ENCODE measurements around the gene HMGA1. TPM values are rescaled to one million over a fixed set of nuclear protein-coding genes. Genes with fewer than 3 reads are reported as not detected.

Gene HMGA1
- total RNA-seq, 4 donors from 2014 or later = 23.2 to 112 (median 63.2) TPM

- H3K27me3 ChIP-seq = no peaks in the 10 kb centered on the region
- H3K27ac ChIP-seq = no peak overlapping the region
- no peaks in the 10 kb centered on the region for H3K36me3 ChIP-seq
- in situ Hi-C loops (cut with MboI; ENCODE audit: low pct_ligation_motif_present in 1 of 4, low pct_unique_long_range_greater_than_20kb in 1 of 4, low sequenced_read_pairs in 3 of 4) = loop anchor here in 1 of 4 donors (25.0 kb wide), 1 partner anchor 207 kb away; no protein-coding TSS in a partner anchor
- TF ChIP-seq POLR2AphosphoS5 (IDR thresholded peaks at IDR 0.05) (no peak), POLR2A (IDR thresholded peaks at IDR 0.05) (no peak), EP300 (IDR thresholded peaks at IDR 0.05; ENCODE audit: low read depth) (no peak), CTCF (IDR thresholded peaks at IDR 0.05) (no peak)
- no peak for DNase-seq
- no peaks in the 10 kb centered on the region for H3K9me3 ChIP-seq
- H3K4me3 ChIP-seq = no peak overlapping the region
- H3K4me1 ChIP-seq = no peaks in the 10 kb centered on the region
- intact Hi-C loops (cut with DNase I; ENCODE audit: low total_unique reads) = no loop called here
- 88% methylated on average over 3 of the region's 3 CpGs; no CpG with 5 or more reads in 1 of the 2 donors for WGBS, 2 donors (ENCODE audit: low coverage in 1 of 2)
Observed at GRCh38 chr6:34205466-34205865, 31.2 kb upstream of the HMGA1 start.

- no peaks in the 10 kb centered on the region for H3K9me3 ChIP-seq
- in situ Hi-C loops (cut with MboI; ENCODE audit: low pct_ligation_motif_present in 1 of 4, low pct_unique_long_range_greater_than_20kb in 1 of 4, low sequenced_read_pairs in 3 of 4) = loop anchor here in 1 of 4 donors (25.0 kb wide), 1 partner anchor 206 kb away; no protein-coding TSS in a partner anchor
- H3K36me3 ChIP-seq = no peaks in the 10 kb centered on the region
- intact Hi-C loops (cut with DNase I; ENCODE audit: low total_unique reads) = no loop called here
- no peak overlapping the region for H3K27ac ChIP-seq
- no peak for DNase-seq
- H3K4me3 ChIP-seq = no peak overlapping the region
- TF ChIP-seq CTCF (IDR thresholded peaks at IDR 0.05) (no peak), POLR2AphosphoS5 (IDR thresholded peaks at IDR 0.05) (no peak)
- no peaks in the 10 kb centered on the region for H3K27me3 ChIP-seq
- 77% methylated on average over 2 of the region's 2 CpGs; no CpG with 5 or more reads in 1 of the 2 donors for WGBS, 2 donors (ENCODE audit: low coverage in 1 of 2)
- H3K4me1 ChIP-seq = no peaks in the 10 kb centered on the region
Observed at GRCh38 chr6:34205916-34206315, 30.8 kb upstream of the HMGA1 start.

- 78 to 100% methylated on average over 2 to 7 of the region's 7 CpGs for WGBS, 2 donors (ENCODE audit: low coverage in 1 of 2)
- no peak for DNase-seq
- no peak for TF ChIP-seq CTCF (IDR thresholded peaks at IDR 0.05)
- TF ChIP-seq POLR2A (IDR thresholded peaks at IDR 0.05) = no peak
- no peak for TF ChIP-seq EP300 (IDR thresholded peaks at IDR 0.05; ENCODE audit: low read depth)
- no peak for TF ChIP-seq POLR2AphosphoS5 (IDR thresholded peaks at IDR 0.05)
- H3K36me3 ChIP-seq = no peaks in the 10 kb centered on the region
- intact Hi-C loops (cut with DNase I; ENCODE audit: low total_unique reads) = no loop called here
- H3K4me3 ChIP-seq = no peak overlapping the region
- no peaks in the 10 kb centered on the region for H3K9me3 ChIP-seq
- H3K4me1 ChIP-seq = no peaks in the 10 kb centered on the region
- no peaks in the 10 kb centered on the region for H3K27me3 ChIP-seq
- in situ Hi-C loops (cut with MboI; ENCODE audit: low pct_ligation_motif_present in 1 of 4, low pct_unique_long_range_greater_than_20kb in 1 of 4, low sequenced_read_pairs in 3 of 4) = loop anchor here in 1 of 4 donors (25.0 kb wide), 1 partner anchor 206 kb away; no protein-coding TSS in a partner anchor
- H3K27ac ChIP-seq = no peak overlapping the region
Observed at GRCh38 chr6:34206726-34207125, 29.9 kb upstream of the HMGA1 start.

GRCh38 chr6:34207695-34208443 lies 28.8 kb upstream of the HMGA1 start:
- intact Hi-C loops (cut with DNase I; ENCODE audit: low total_unique reads) = no loop called here

More at GRCh38 chr6:34207695-34208443, 28.8 kb upstream of the HMGA1 start:
- Histone ChIP-seq H3K27ac (no peak overlapping the region), H3K4me3 (no peak overlapping the region), H3K9me3 (no peaks in the 10 kb centered on the region), H3K27me3 (no peaks in the 10 kb centered on the region), H3K36me3 (no peaks in the 10 kb centered on the region), H3K4me1 (no peaks in the 10 kb centered on the region)
- DNase-seq = no peak
- TF ChIP-seq POLR2A (IDR thresholded peaks at IDR 0.05) (no peak), POLR2AphosphoS5 (IDR thresholded peaks at IDR 0.05) (no peak), EP300 (IDR thresholded peaks at IDR 0.05; ENCODE audit: low read depth) (no peak), CTCF (IDR thresholded peaks at IDR 0.05) (no peak)
- in situ Hi-C loops (cut with MboI; ENCODE audit: low pct_ligation_motif_present in 1 of 4, low pct_unique_long_range_greater_than_20kb in 1 of 4, low sequenced_read_pairs in 3 of 4) = loop anchor here in 1 of 4 donors (25.0 kb wide), 1 partner anchor 204 kb away; no protein-coding TSS in a partner anchor
- WGBS, 2 donors (ENCODE audit: low coverage in 1 of 2) = 87 to 100% methylated on average over 1 to 4 of the region's 4 CpGs
